ENCODE data around the gene TOP3A. TPM values are rescaled to one million over a fixed set of nuclear protein-coding genes. Genes with fewer than 3 reads are reported as not detected.
A peak's percentile ranks its signal among the peaks of the same experiment; 100 is the strongest.

Gene TOP3A
- total RNA-seq, 1 experiment from 2014 or later: 56.1 TPM

DNA sequence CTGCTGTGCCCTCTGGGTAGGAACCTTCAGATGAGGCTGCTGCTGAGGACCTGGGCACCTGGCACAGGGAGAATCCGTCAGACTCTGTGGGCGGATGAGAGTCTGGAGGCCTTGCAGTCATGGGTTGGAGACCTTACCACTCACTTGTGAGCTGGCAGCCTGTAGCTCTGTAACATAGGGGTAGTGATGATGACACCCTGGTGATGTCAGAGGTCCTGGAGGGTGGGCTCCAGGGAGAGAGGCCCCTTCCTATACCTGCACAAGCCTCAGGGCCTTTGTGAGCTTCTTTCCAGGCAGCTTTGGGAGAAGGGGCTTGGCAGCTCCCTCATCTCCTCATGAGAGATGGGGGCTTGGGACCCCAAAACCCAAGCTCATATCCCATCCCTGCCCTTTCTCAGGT lies 52.7 kb downstream of the TOP3A start:
- no peaks in the 10 kb centered on the region for H3K27me3 Mint-ChIP-seq (ENCODE audit: low read depth)
- peaks cover 22% of the 10 kb centered on the region for H3K4me1 Mint-ChIP-seq
- no peak overlapping the region for H3K27ac Mint-ChIP-seq
- no peak for DNase-seq (ENCODE audit: low spot score)
- peaks cover 8% of the 10 kb centered on the region; the same call in 1 of the 2 replicates for H3K36me3 Mint-ChIP-seq
- POLR2A ChIA-PET: no interaction called here
- no peaks in the 10 kb centered on the region for H3K9me3 Mint-ChIP-seq
- CTCF ChIA-PET: interaction anchor here (1.3 kb wide), 1 partner anchor 58 kb away, joined by 4 read pairs; no protein-coding TSS in a partner anchor
- ATAC-seq: no peak
- H3K4me3 Mint-ChIP-seq: peak overlapping the region; percentile 77
- TF ChIP-seq HMGA2 (CRISPR knock-in tag; IDR thresholded peaks at IDR 0.05) (no peak), ZNF396 (CRISPR knock-in tag; IDR thresholded peaks at IDR 0.05; ENCODE audit: borderline replicate concordance) (no peak), MXD4 (CRISPR knock-in tag; IDR thresholded peaks at IDR 0.05; ENCODE audit: borderline replicate concordance) (no peak), ZBTB21 (CRISPR knock-in tag; IDR thresholded peaks at IDR 0.05; ENCODE audit: borderline replicate concordance) (no peak), FOXP4 (CRISPR knock-in tag; IDR thresholded peaks at IDR 0.05) (no peak), GABPB1 (CRISPR knock-in tag; IDR thresholded peaks at IDR 0.05) (no peak), FOXP1 (CRISPR knock-in tag; IDR thresholded peaks at IDR 0.05; ENCODE audit: borderline replicate concordance) (no peak)
- TF ChIP-seq, protein P1, sequence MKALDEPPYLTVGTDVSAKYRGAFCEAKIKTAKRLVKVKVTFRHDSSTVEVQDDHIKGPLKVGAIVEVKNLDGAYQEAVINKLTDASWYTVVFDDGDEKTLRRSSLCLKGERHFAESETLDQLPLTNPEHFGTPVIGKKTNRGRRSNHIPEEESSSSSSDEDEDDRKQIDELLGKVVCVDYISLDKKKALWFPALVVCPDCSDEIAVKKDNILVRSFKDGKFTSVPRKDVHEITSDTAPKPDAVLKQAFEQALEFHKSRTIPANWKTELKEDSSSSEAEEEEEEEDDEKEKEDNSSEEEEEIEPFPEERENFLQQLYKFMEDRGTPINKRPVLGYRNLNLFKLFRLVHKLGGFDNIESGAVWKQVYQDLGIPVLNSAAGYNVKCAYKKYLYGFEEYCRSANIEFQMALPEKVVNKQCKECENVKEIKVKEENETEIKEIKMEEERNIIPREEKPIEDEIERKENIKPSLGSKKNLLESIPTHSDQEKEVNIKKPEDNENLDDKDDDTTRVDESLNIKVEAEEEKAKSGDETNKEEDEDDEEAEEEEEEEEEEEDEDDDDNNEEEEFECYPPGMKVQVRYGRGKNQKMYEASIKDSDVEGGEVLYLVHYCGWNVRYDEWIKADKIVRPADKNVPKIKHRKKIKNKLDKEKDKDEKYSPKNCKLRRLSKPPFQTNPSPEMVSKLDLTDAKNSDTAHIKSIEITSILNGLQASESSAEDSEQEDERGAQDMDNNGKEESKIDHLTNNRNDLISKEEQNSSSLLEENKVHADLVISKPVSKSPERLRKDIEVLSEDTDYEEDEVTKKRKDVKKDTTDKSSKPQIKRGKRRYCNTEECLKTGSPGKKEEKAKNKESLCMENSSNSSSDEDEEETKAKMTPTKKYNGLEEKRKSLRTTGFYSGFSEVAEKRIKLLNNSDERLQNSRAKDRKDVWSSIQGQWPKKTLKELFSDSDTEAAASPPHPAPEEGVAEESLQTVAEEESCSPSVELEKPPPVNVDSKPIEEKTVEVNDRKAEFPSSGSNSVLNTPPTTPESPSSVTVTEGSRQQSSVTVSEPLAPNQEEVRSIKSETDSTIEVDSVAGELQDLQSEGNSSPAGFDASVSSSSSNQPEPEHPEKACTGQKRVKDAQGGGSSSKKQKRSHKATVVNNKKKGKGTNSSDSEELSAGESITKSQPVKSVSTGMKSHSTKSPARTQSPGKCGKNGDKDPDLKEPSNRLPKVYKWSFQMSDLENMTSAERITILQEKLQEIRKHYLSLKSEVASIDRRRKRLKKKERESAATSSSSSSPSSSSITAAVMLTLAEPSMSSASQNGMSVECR (CRISPR knock-in tag; IDR thresholded peaks at IDR 0.05; ENCODE audit: borderline replicate concordance): no peak
- TF ChIP-seq, protein P2, sequence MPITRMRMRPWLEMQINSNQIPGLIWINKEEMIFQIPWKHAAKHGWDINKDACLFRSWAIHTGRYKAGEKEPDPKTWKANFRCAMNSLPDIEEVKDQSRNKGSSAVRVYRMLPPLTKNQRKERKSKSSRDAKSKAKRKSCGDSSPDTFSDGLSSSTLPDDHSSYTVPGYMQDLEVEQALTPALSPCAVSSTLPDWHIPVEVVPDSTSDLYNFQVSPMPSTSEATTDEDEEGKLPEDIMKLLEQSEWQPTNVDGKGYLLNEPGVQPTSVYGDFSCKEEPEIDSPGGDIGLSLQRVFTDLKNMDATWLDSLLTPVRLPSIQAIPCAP (CRISPR knock-in tag; IDR thresholded peaks at IDR 0.05): no peak
- TF ChIP-seq, protein P3, sequence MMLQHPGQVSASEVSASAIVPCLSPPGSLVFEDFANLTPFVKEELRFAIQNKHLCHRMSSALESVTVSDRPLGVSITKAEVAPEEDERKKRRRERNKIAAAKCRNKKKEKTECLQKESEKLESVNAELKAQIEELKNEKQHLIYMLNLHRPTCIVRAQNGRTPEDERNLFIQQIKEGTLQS (CRISPR knock-in tag; conservative IDR thresholded peaks at IDR 0.05): no peak

DNA sequence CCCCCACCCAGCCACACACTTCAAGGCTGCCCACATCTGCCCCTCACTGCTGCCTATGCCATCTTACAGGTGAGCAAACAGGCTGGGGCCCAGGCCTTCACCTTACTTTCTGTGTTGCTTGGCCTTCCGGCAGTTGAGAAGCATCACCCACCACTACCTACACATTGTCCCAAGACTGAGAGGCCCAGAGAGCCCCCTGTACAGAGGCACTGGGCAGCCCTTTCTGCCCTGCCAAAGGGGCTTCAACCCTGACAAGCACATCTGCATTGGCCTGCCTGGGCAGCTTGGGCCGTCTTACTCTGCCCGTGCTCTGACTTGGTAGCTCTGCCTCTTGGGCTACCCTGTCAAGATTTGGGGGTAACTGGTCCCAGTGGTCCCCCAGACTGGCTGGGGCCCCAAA lies 53.1 kb downstream of the TOP3A start:
- no peak overlapping the region for H3K27ac Mint-ChIP-seq
- TF ChIP-seq NR2C2 (CRISPR knock-in tag; IDR thresholded peaks at IDR 0.05) (no peak), FOXP4 (CRISPR knock-in tag; IDR thresholded peaks at IDR 0.05) (0 out of 2 replicates have a peak, but pooled peaks have one; percentile 1)
- ChIA-PET POLR2A (no interaction called here), CTCF (interaction anchor here (1.0 to 1.3 kb wide), 2 partner anchors 15 to 59 kb away, joined by 3 to 4 read pairs; no protein-coding TSS in a partner anchor)
- peaks cover 10% of the 10 kb centered on the region; the same call in 1 of the 2 replicates for H3K36me3 Mint-ChIP-seq
- no peaks in the 10 kb centered on the region for H3K27me3 Mint-ChIP-seq (ENCODE audit: low read depth)
- no peak for ATAC-seq
- no peaks in the 10 kb centered on the region for H3K9me3 Mint-ChIP-seq
- no peak for DNase-seq (ENCODE audit: low spot score)
- peaks cover 27% of the 10 kb centered on the region for H3K4me1 Mint-ChIP-seq
- peak overlapping the region; percentile 77 for H3K4me3 Mint-ChIP-seq

DNA sequence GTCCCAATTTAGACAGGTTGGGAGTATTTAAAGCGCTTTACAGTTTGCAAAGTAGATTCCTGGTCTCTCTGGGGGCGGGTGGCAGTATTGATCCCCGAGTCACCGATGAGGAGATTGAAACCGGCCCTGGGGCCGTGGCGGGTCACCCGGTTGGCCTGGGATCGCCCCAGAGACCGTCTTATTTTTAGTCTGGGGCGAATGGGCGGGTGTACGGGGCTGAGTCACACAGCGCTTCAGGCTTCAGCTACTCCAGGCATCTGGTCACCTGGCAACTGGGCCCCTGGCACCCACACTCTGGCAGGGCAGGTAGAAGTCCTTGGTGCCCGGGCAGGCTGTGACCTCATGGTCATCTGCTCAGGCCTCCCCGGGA lies 53.7 kb downstream of the TOP3A start:
- DNase-seq (ENCODE audit: low spot score) (no peak), ATAC-seq (no peak)
- Mint-ChIP-seq H3K27me3 (ENCODE audit: low read depth) (no peaks in the 10 kb centered on the region), H3K4me1 (peaks cover 29% of the 10 kb centered on the region), H3K36me3 (peaks cover 12% of the 10 kb centered on the region; the same call in 1 of the 2 replicates), H3K9me3 (no peaks in the 10 kb centered on the region), H3K4me3 (peak overlapping the region; percentile 77), H3K27ac (peak overlapping the region; percentile 49)
- ChIA-PET POLR2A (interaction anchor here (0.9 to 1.9 kb wide), 3 partner anchors 14 to 77 kb away, joined by 3 to 11 read pairs (median 4); partner anchors contain the start of gene ALKBH5), CTCF (interaction anchor here (1.0 kb wide), 1 partner anchor 14 kb away, joined by 3 read pairs; no protein-coding TSS in a partner anchor)
- TF ChIP-seq, protein P4, sequence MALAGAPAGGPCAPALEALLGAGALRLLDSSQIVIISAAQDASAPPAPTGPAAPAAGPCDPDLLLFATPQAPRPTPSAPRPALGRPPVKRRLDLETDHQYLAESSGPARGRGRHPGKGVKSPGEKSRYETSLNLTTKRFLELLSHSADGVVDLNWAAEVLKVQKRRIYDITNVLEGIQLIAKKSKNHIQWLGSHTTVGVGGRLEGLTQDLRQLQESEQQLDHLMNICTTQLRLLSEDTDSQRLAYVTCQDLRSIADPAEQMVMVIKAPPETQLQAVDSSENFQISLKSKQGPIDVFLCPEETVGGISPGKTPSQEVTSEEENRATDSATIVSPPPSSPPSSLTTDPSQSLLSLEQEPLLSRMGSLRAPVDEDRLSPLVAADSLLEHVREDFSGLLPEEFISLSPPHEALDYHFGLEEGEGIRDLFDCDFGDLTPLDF (CRISPR knock-in tag; IDR thresholded peaks at IDR 0.05): no peak
- no peak for TF ChIP-seq AFF4 (CRISPR knock-in tag; IDR thresholded peaks at IDR 0.05; ENCODE audit: borderline replicate concordance)
- TF ChIP-seq ZNF121 (CRISPR knock-in tag; IDR thresholded peaks at IDR 0.05): no peak

All from WTC11 (cell line).